ENCODE measurements around the gene MX1.

The MX1 gene

DNA sequence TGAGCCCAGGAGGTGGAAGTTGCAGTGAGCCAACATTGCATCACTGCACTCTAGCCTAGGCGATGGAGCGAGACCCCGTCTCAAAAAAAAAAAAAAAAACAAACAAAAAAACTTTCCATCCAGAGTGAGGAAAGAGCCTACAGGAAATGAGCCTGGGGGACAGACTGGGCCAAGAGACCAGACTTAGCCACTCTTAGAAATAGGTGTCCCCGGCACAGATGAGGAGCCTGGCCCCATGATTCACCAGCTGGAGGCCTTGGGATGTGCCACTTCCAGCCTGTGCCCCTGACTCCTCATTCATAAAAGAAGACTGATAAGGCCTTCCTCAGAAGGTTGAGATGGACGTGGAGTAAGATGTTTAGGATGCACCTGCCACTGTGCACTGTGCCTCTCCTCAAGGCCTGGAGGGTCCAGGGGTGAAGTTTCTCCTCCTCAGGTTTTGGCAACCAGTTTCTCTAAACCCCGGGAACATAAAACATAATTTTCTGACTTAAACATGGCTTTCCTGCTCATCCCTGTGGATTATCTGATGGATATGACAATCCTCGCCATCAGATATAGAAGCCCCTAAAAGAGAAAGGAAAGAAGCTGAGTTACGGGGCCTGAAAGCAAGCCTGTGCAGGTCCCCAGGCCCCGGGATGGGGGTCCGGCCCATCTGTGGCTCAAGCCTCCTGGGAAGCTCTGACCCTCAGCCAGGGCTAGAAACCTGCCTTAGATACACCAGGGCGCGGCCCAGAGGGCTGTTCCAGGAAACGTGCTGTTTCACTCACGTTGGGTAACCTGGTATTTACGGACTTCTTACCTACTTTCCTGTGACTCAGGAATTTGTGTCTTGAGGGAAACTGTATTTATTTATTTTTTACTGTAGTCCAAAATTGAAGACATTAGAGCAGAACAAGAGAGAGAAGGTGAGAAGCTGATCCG lies 26.0 kb downstream of the MX1 start:
- no peak for TF ChIP-seq POLR2A (IDR thresholded peaks at IDR 0.05; ENCODE audit: low read depth, low read length)
- FAIRE-seq (no peak), DNase-seq (ENCODE audit: insufficient read length, low spot score) (no peak)

- no peak for DNase-seq (ENCODE audit: insufficient read length, low spot score)
- no peak for TF ChIP-seq POLR2A (IDR thresholded peaks at IDR 0.05; ENCODE audit: low read depth, low read length)
- no peak for FAIRE-seq
These were observed 27.2 kb downstream of the MX1 start for GRCh38 chr21:41453198-41453597.

- DNase-seq (ENCODE audit: insufficient read length, low spot score) (no peak), FAIRE-seq (no peak)
- TF ChIP-seq POLR2A (IDR thresholded peaks at IDR 0.05; ENCODE audit: low read depth, low read length): no peak
These were observed 27.7 kb downstream of the MX1 start for GRCh38 chr21:41453761-41454160.

DNA sequence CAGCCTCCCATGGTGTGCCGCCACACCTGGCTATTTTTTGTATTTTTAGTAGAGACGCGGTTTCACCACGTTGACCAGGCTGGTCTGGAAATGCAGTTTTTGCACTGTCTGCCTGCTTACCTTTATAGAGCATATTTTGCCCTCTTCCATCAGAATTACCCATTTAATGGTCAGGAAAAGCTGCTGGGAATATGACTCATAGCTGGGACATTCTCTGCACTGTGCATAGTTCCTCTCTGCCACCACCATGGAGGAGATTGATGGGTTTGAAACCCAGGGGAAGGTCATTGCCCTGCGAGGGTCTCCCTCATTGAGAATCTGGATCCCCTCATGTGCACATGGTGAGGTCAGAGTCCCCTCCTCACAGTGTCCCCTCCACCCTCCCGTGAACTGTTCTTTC lies 32.1 kb downstream of the MX1 start:
- DNase-seq (ENCODE audit: insufficient read length, low spot score) (no peak), FAIRE-seq (no peak)
- TF ChIP-seq POLR2A (IDR thresholded peaks at IDR 0.05; ENCODE audit: low read depth, low read length): no peak

- no peak for TF ChIP-seq POLR2A (IDR thresholded peaks at IDR 0.05; ENCODE audit: low read depth, low read length)
- DNase-seq (ENCODE audit: insufficient read length, low spot score) (no peak), FAIRE-seq (no peak)
These were observed 32.5 kb downstream of the MX1 start for GRCh38 chr21:41458559-41458958.

- no peak for DNase-seq (ENCODE audit: insufficient read length, low spot score)
- no peak for FAIRE-seq
- no peak for TF ChIP-seq POLR2A (IDR thresholded peaks at IDR 0.05; ENCODE audit: low read depth, low read length)
These were observed 34.0 kb downstream of the MX1 start for GRCh38 chr21:41459884-41460534.

GRCh38 chr21:41460578-41461527 lies 34.8 kb downstream of the MX1 start:
- peak; percentile 64 for DNase-seq (ENCODE audit: insufficient read length, low spot score)
- FAIRE-seq: no peak
- TF ChIP-seq POLR2A (IDR thresholded peaks at IDR 0.05; ENCODE audit: low read depth, low read length): no peak

- DNase-seq (ENCODE audit: insufficient read length, low spot score) (no peak), FAIRE-seq (no peak)
- no peak for TF ChIP-seq POLR2A (IDR thresholded peaks at IDR 0.05; ENCODE audit: low read depth, low read length)
These were observed 39.2 kb downstream of the MX1 start for GRCh38 chr21:41465176-41465781.

GRCh38 chr21:41466024-41466820 lies 40.2 kb downstream of the MX1 start:
- TF ChIP-seq POLR2A (IDR thresholded peaks at IDR 0.05; ENCODE audit: low read depth, low read length): no peak
- FAIRE-seq: no peak
- no peak for DNase-seq (ENCODE audit: insufficient read length, low spot score)

DNA sequence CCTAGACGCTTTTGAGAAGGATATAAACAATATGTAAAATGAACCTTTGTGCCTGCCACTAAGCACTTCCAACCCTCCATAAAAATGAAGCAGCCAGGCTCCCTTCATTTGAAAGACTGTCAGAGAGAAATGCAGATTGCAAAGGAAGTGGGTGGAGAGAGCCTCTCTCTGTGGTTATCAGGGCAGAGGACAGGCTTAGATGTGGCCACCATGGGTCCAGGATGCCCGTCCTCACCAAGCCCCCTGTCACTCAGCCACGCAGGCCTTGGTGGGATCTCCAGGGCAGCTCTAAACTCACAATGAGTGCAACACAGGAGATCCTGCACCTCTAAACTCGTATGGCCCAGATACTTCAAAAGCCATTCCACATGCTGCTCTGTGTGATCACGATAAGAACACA lies 44.0 kb downstream of the MX1 start:
- DNase-seq (ENCODE audit: insufficient read length, low spot score) (no peak), FAIRE-seq (no peak)
- TF ChIP-seq POLR2A (IDR thresholded peaks at IDR 0.05; ENCODE audit: low read depth, low read length): no peak

GRCh38 chr21:41472753-41473548 lies 46.9 kb downstream of the MX1 start:
- no peak for DNase-seq (ENCODE audit: insufficient read length, low spot score)
- no peak for TF ChIP-seq POLR2A (IDR thresholded peaks at IDR 0.05; ENCODE audit: low read depth, low read length)
- FAIRE-seq: no peak

All from H54 (cell line).